Measurements from ENCODE around the gene GAL3ST2. TPM values are rescaled to one million over a fixed set of nuclear protein-coding genes. Genes with fewer than 3 reads are reported as not detected.
"Not testable (repeated sequence)": the region's sequence is repeated elsewhere in the genome, so short reads cannot be mapped to it uniquely, and the experiment has no call there.

GAL3ST2 gene
- total RNA-seq, 1 donor from 2014 or later = not detected

- H3K4me3 ChIP-seq = not testable (repeated sequence)
- peak in 1 of 2 donors; percentile 84 for DNase-seq (ENCODE audit: low spot score in 2 of 2)
- TF ChIP-seq CTCF (IDR thresholded peaks at IDR 0.05) = peak; percentile 43 to 60 (median 59)
Measured at GRCh38 chr2:241732513-241733186, 44.0 kb upstream of the GAL3ST2 start.

GRCh38 chr2:241733391-241734207 is 43.0 kb upstream of the GAL3ST2 start:
- no peaks in the 10 kb centered on the region for H3K36me3 ChIP-seq
- TF ChIP-seq CTCF (IDR thresholded peaks at IDR 0.05) = no peak
- H3K27ac ChIP-seq = peak overlapping the region; percentile 38 to 73
- intact Hi-C loops (cut with DNase I) = loop anchor here (1.0 to 10.0 kb wide), 5 partner anchors 31 to 881 kb away; partner anchors contain the start of genes DTYMK, FARP2 and ING5
- no peaks in the 10 kb centered on the region for H3K9me3 ChIP-seq
- no peak for DNase-seq (ENCODE audit: low spot score in 2 of 2)
- peak overlapping the region; percentile 78 to 84 for H3K4me3 ChIP-seq
- H3K4me1 ChIP-seq = peaks cover 5 to 6% of the 10 kb centered on the region in 2 donors
- H3K27me3 ChIP-seq = no peaks in the 10 kb centered on the region

More at GRCh38 chr2:241732513-241733186, 44.0 kb upstream of the GAL3ST2 start:
- not testable (repeated sequence) for H3K27me3 ChIP-seq, H3K27ac ChIP-seq, H3K9me3 ChIP-seq, H3K36me3 ChIP-seq, H3K4me1 ChIP-seq
- intact Hi-C loops (cut with DNase I) = loop anchor here (5.0 to 10.0 kb wide), 2 partner anchors 378 to 880 kb away; partner anchors contain the start of gene FARP2

GRCh38 chr2:241734208-241734466 is 42.5 kb upstream of the GAL3ST2 start:
- Histone ChIP-seq H3K4me1 (peaks cover 5 to 6% of the 10 kb centered on the region in 2 donors), H3K27me3 (no peaks in the 10 kb centered on the region), H3K36me3 (no peaks in the 10 kb centered on the region), H3K9me3 (no peaks in the 10 kb centered on the region), H3K27ac (peak overlapping the region; percentile 38 to 73), H3K4me3 (peak overlapping the region; percentile 78 to 84)
- DNase-seq (ENCODE audit: low spot score in 2 of 2) = no peak
- TF ChIP-seq CTCF (IDR thresholded peaks at IDR 0.05) = peak in 1 of 3 experiments; percentile 35
- intact Hi-C loops (cut with DNase I) = loop anchor here (1.0 to 10.0 kb wide), 5 partner anchors 32 to 882 kb away; partner anchors contain the start of genes DTYMK, FARP2 and ING5

- peak; percentile 70 to 96 for DNase-seq (ENCODE audit: low spot score in 2 of 2)
- intact Hi-C loops (cut with DNase I) = loop anchor here (1.0 to 10.0 kb wide), 6 partner anchors 32 to 882 kb away; partner anchors contain the start of genes DTYMK, FARP2 and ING5
- no peaks in the 10 kb centered on the region for H3K36me3 ChIP-seq
- no peak for TF ChIP-seq CTCF (IDR thresholded peaks at IDR 0.05)
- peak within 1 kb of the TSS; percentile 78 to 84 for H3K4me3 ChIP-seq
- H3K27me3 ChIP-seq = no peaks in the 10 kb centered on the region
- H3K27ac ChIP-seq = peak within 1 kb of the TSS; percentile 81 to 86
- H3K9me3 ChIP-seq = no peaks in the 10 kb centered on the region
- peaks cover 5 to 6% of the 10 kb centered on the region in 2 donors for H3K4me1 ChIP-seq
Measured at GRCh38 chr2:241734467-241735208, 42.0 kb upstream of the GAL3ST2 start, which contains the start of gene D2HGDH. TSS of gene D2HGDH (plus strand) at chr2:241734630. CDS start at chr2:241735225, 595 bp downstream.

GRCh38 chr2:241736111-241736510 is 40.5 kb upstream of the GAL3ST2 start:
- Histone ChIP-seq H3K36me3 (no peaks in the 10 kb centered on the region), H3K4me3 (peak overlapping the region in 1 of 2 donors; percentile 84)
- intact Hi-C loops (cut with DNase I) = loop anchor here (10.0 kb wide), 1 partner anchor 381 kb away; the partner anchor contains the start of gene FARP2

More at GRCh38 chr2:241736111-241736510, 40.5 kb upstream of the GAL3ST2 start:
- no peak for TF ChIP-seq CTCF (IDR thresholded peaks at IDR 0.05)
- Histone ChIP-seq H3K9me3 (no peaks in the 10 kb centered on the region), H3K27ac (no peak overlapping the region), H3K27me3 (no peaks in the 10 kb centered on the region), H3K4me1 (peaks cover 5 to 6% of the 10 kb centered on the region in 2 donors)
- DNase-seq (ENCODE audit: low spot score in 2 of 2) = no peak
